Vagina (tissue), 2 donors: ENCODE measurements around the gene SLC7A11. TPM values are rescaled to one million over a fixed set of nuclear protein-coding genes. Genes with fewer than 3 reads are reported as not detected.

Source experiments
- DNase-seq, 2 donors: peaks; one replicate each; pipeline ENCODE4 v3.0.0-alpha.2; 2017; ENCODE audit errors: extremely low spot score in 2 of 2
- H3K27ac ChIP-seq: fragments of 200-600 bp; sonication (generic); one replicate; pipeline ENCODE4 v1.5.1; 2019
- H3K27me3 ChIP-seq: fragments of 200-600 bp; sonication (generic); one replicate; pipeline ENCODE4 v1.5.1; 2019
- H3K36me3 ChIP-seq, 2 donors: fragments of 200-600 bp; sonication (generic); one replicate each; pipeline ENCODE4 v1.5.1; 2017 to 2019
- H3K4me1 ChIP-seq: fragments of 200-600 bp; sonication (generic); one replicate; pipeline ENCODE4 v1.5.1; 2019
- H3K4me3 ChIP-seq, 2 donors: fragments of 200-600 bp; sonication (generic); 1 replicate in 1 of 2; 2 replicates in 1 of 2; pipeline ENCODE4 v1.5.1; 2016 to 2019
- H3K9me3 ChIP-seq: fragments of 200-600 bp; sonication (generic); one replicate; pipeline ENCODE4 v1.5.1; 2019
- CTCF ChIP-seq, 3 experiments: fragments of 450-650 bp in 2 of 3; fragments of 200-600 bp in 1 of 3; sonication (generic) in 1 of 3; IDR thresholded peaks; one replicate each; pipeline ENCODE4 v1.5.1; 2017 to 2019; ENCODE audit warnings: antibody characterized with exemption in 3 of 3, mild to moderate bottlenecking in 2 of 3, moderate library complexity in 2 of 3
- POLR2A ChIP-seq, 2 donors: fragments of 450-650 bp; IDR thresholded peaks; one replicate each; pipeline ENCODE4 v1.6.1; 2017; ENCODE audit warnings: antibody characterized with exemption in 2 of 2, mild to moderate bottlenecking in 2 of 2, moderate library complexity in 2 of 2
- POLR2AphosphoS5 ChIP-seq, 2 donors: sonication (generic); formaldehyde crosslinking; IDR thresholded peaks; one replicate each; pipeline ENCODE4 v1.9.0; 2017; ENCODE audit warnings: antibody characterized with exemption in 2 of 2, mild to moderate bottlenecking in 2 of 2, low read depth in 1 of 2; ENCODE audit not compliant: insufficient read depth in 1 of 2
- intact Hi-C: fragments of 100-400 bp; cut with DNase I; formaldehyde crosslinking; loops from one replicate; pipeline ENCODE4 v1.15.1; 2023
- total RNA-seq: library from RNA; depleted of rRNA; stranded (reverse); fragments of >200 nt; gene quantifications from one replicate; pipeline ENCODE4 v1.2.3, GENCODE V29; 2016

SLC7A11 gene
- total RNA-seq, 1 donor from 2014 or later = 1.5 TPM

DNA sequence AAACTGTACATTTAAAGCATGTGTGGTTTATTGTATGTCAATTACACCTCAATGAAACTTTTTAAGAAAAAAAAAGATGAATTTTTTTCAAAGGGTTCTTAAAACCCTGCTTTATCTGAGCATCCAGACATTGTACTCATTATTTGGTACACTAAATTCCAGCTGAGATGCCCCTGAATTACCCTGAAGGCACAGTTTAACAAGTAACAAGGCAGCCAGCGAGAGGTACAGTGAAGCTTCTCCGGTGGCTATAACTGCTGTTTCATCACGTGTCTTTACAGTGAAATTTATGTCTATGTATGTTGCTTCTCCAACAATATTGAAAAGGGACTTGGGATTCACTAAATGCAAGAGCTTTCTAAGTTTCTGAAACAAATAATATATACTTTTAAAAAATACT lies 15.8 kb downstream of the SLC7A11 start:
- TF ChIP-seq CTCF (IDR thresholded peaks at IDR 0.05) (no peak), POLR2A (IDR thresholded peaks at IDR 0.05) (no peak), POLR2AphosphoS5 (IDR thresholded peaks at IDR 0.05; ENCODE audit: insufficient read depth in 1 of 2, low read depth in 1 of 2) (no peak)
- DNase-seq = no peak
- intact Hi-C loops = no loop called here
- Histone ChIP-seq H3K9me3 (no peaks in the 10 kb centered on the region), H3K27ac (no peak overlapping the region), H3K4me1 (no peaks in the 10 kb centered on the region), H3K4me3 (no peak overlapping the region), H3K27me3 (no peaks in the 10 kb centered on the region), H3K36me3 (no peaks in the 10 kb centered on the region)

DNA sequence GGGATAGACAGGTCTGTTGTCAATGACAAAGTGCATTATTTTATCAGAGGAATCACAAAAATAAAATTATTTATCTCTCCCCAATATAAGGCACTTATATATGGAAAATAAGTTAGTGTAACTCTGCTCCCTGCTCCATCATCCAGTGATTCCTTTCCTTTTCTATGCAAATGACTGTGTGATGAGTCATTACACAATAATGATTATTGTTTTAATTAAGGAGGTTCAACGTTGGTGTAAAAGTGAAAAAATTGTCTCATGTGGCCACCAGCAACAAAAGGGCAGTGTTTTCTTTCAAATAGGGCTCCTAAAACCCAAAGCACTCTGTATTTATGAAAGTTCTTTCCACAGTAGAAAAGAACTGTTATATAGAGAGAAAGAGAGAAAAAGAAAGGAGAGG lies 16.7 kb downstream of the SLC7A11 start:
- Histone ChIP-seq H3K4me1 (no peaks in the 10 kb centered on the region), H3K27ac (no peak overlapping the region), H3K27me3 (no peaks in the 10 kb centered on the region), H3K36me3 (no peaks in the 10 kb centered on the region), H3K9me3 (no peaks in the 10 kb centered on the region), H3K4me3 (no peak overlapping the region)
- no peak for DNase-seq
- intact Hi-C loops = no loop called here
- TF ChIP-seq POLR2AphosphoS5 (IDR thresholded peaks at IDR 0.05; ENCODE audit: insufficient read depth in 1 of 2, low read depth in 1 of 2) (no peak), CTCF (IDR thresholded peaks at IDR 0.05) (no peak), POLR2A (IDR thresholded peaks at IDR 0.05) (no peak)

DNA sequence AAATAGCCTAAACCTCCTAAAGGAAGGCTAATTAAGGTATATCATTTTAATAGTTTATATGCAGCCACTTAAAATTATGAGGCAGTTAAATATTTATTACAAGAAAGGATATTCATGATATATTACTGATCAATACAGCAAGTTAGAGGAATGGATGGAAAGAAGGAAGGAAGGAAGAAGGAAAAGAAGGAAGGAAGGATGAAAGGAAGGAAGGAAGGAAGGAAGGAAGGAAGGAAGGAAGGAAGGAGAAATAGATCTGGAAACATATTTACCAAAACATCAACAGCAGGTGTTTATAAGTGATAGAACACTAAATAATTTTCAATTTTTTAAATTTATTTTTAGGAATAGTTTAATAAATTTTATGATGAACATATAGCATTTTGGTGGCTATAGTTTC lies 17.5 kb downstream of the SLC7A11 start:
- DNase-seq = no peak
- TF ChIP-seq POLR2A (IDR thresholded peaks at IDR 0.05) = no peak
- no peak for TF ChIP-seq POLR2AphosphoS5 (IDR thresholded peaks at IDR 0.05; ENCODE audit: insufficient read depth in 1 of 2, low read depth in 1 of 2)
- no peak for TF ChIP-seq CTCF (IDR thresholded peaks at IDR 0.05)
- no peaks in the 10 kb centered on the region for H3K27me3 ChIP-seq
- no peaks in the 10 kb centered on the region for H3K36me3 ChIP-seq
- intact Hi-C loops = no loop called here
- H3K4me1 ChIP-seq = no peaks in the 10 kb centered on the region
- H3K9me3 ChIP-seq = no peaks in the 10 kb centered on the region
- no peak overlapping the region for H3K27ac ChIP-seq
- no peak overlapping the region for H3K4me3 ChIP-seq

GRCh38 chr4:138223231-138223910 lies 18.8 kb downstream of the SLC7A11 start:
- H3K9me3 ChIP-seq = no peaks in the 10 kb centered on the region
- H3K36me3 ChIP-seq = no peaks in the 10 kb centered on the region
- no peak for DNase-seq
- intact Hi-C loops = no loop called here
- H3K4me1 ChIP-seq = no peaks in the 10 kb centered on the region
- H3K27ac ChIP-seq = no peak overlapping the region
- TF ChIP-seq POLR2A (IDR thresholded peaks at IDR 0.05) = no peak
- no peak for TF ChIP-seq CTCF (IDR thresholded peaks at IDR 0.05)
- no peak for TF ChIP-seq POLR2AphosphoS5 (IDR thresholded peaks at IDR 0.05; ENCODE audit: insufficient read depth in 1 of 2, low read depth in 1 of 2)
- no peaks in the 10 kb centered on the region for H3K27me3 ChIP-seq
- no peak overlapping the region for H3K4me3 ChIP-seq

GRCh38 chr4:138222046-138222445 lies 20.1 kb downstream of the SLC7A11 start:
- Histone ChIP-seq H3K4me3 (no peak overlapping the region), H3K27ac (no peak overlapping the region), H3K9me3 (no peaks in the 10 kb centered on the region), H3K27me3 (no peaks in the 10 kb centered on the region), H3K36me3 (no peaks in the 10 kb centered on the region), H3K4me1 (no peaks in the 10 kb centered on the region)
- intact Hi-C loops = no loop called here
- no peak for DNase-seq
- TF ChIP-seq POLR2AphosphoS5 (IDR thresholded peaks at IDR 0.05; ENCODE audit: insufficient read depth in 1 of 2, low read depth in 1 of 2) = no peak
- no peak for TF ChIP-seq CTCF (IDR thresholded peaks at IDR 0.05)
- no peak for TF ChIP-seq POLR2A (IDR thresholded peaks at IDR 0.05)
